Endothelial cell (in vitro differentiated cells): Measurements from ENCODE around the gene ARPC2. TPM values are rescaled to one million over a fixed set of nuclear protein-coding genes. Genes with fewer than 3 reads are reported as not detected.

Experiments used
- DNase-seq: peaks from one replicate; pipeline ENCODE4 v3.0.0; 2021; ENCODE audit warnings: low spot score
- H3K27ac Mint-ChIP-seq: one replicate; pipeline ENCODE4 v1.8.0; 2021; ENCODE audit warnings: mixed read lengths, inconsistent platforms; ENCODE audit not compliant: unreplicated experiment
- H3K27me3 Mint-ChIP-seq: one replicate; pipeline ENCODE4 v1.8.0; 2021; ENCODE audit warnings: mild to moderate bottlenecking, moderate library complexity, mixed read lengths, inconsistent platforms; ENCODE audit not compliant: unreplicated experiment
- H3K36me3 Mint-ChIP-seq: one replicate; pipeline ENCODE4 v1.8.0; 2021; ENCODE audit warnings: mild to moderate bottlenecking, low read depth, mixed read lengths, inconsistent platforms; ENCODE audit not compliant: unreplicated experiment
- H3K4me1 Mint-ChIP-seq: one replicate; pipeline ENCODE4 v1.8.0; 2021; ENCODE audit warnings: mild to moderate bottlenecking, mixed read lengths, inconsistent platforms; ENCODE audit not compliant: unreplicated experiment
- H3K4me3 Mint-ChIP-seq: one replicate; pipeline ENCODE4 v1.8.0; 2021; ENCODE audit warnings: mild to moderate bottlenecking, mixed read lengths, inconsistent platforms; ENCODE audit not compliant: unreplicated experiment
- H3K9me3 Mint-ChIP-seq: one replicate; pipeline ENCODE4 v1.8.0; 2021; ENCODE audit warnings: mixed read lengths, inconsistent platforms; ENCODE audit not compliant: unreplicated experiment
- CTCF ChIP-seq: fragments of 200-600 bp; sonication (generic); IDR thresholded peaks from one replicate; pipeline ENCODE4 v1.5.0; 2021; ENCODE audit warnings: antibody characterized with exemption; ENCODE audit not compliant: unreplicated experiment
- total RNA-seq: library from RNA; stranded (reverse); fragmentation: NEBNext Ultra II Directional; extraction: Animal tissue kit (Norgen Biotek cat#: 25700); gene quantifications from one replicate; pipeline ENCODE4 v1.2.1, GENCODE V29; 2021; ENCODE audit not compliant: unreplicated experiment

Gene ARPC2
- total RNA-seq, 1 donor from 2014 or later, result 468 TPM

GRCh38 chr2:218291318-218292047, 74.5 kb downstream of the ARPC2 start:
- DNase-seq, result no peak
- peaks cover 8% of the 10 kb centered on the region for H3K27me3 Mint-ChIP-seq
- peak overlapping the region; percentile 87 for H3K4me3 Mint-ChIP-seq
- H3K4me1 Mint-ChIP-seq, result peaks cover 49% of the 10 kb centered on the region
- peaks cover 10% of the 10 kb centered on the region for H3K36me3 Mint-ChIP-seq
- H3K27ac Mint-ChIP-seq, result no peak overlapping the region
- H3K9me3 Mint-ChIP-seq, result no peaks in the 10 kb centered on the region
- no peak for TF ChIP-seq CTCF

- Mint-ChIP-seq H3K4me1 (peaks cover 40% of the 10 kb centered on the region), H3K27ac (no peak within 1 kb of the TSS)
- DNase-seq, result peak; percentile 87
Observed at GRCh38 chr2:218292048-218293014, 75.3 kb downstream of the ARPC2 start, which contains the start of gene TMBIM1. Gene TMBIM1, minus strand, starts transcription at chr2:218292503. Its CDS starts 10,362 bp downstream, at chr2:218282141.

GRCh38 chr2:218293715-218294429, 76.9 kb downstream of the ARPC2 start:
- H3K4me3 Mint-ChIP-seq, result no peak overlapping the region
- no peak for TF ChIP-seq CTCF
- no peak overlapping the region for H3K27ac Mint-ChIP-seq
- no peaks in the 10 kb centered on the region for H3K9me3 Mint-ChIP-seq
- H3K36me3 Mint-ChIP-seq, result peaks cover 10% of the 10 kb centered on the region
- peaks cover 33% of the 10 kb centered on the region for H3K4me1 Mint-ChIP-seq
- DNase-seq, result no peak
- H3K27me3 Mint-ChIP-seq, result peaks cover 6% of the 10 kb centered on the region

More at GRCh38 chr2:218292048-218293014, 75.3 kb downstream of the ARPC2 start, which contains the start of gene TMBIM1:
- peak; percentile 96 for TF ChIP-seq CTCF
- Mint-ChIP-seq H3K9me3 (no peaks in the 10 kb centered on the region), H3K27me3 (peaks cover 4% of the 10 kb centered on the region), H3K4me3 (peak within 1 kb of the TSS; percentile 87), H3K36me3 (peaks cover 10% of the 10 kb centered on the region)

GRCh38 chr2:218294430-218295022, 77.5 kb downstream of the ARPC2 start:
- Mint-ChIP-seq H3K36me3 (peaks cover 10% of the 10 kb centered on the region), H3K27me3 (peaks cover 6% of the 10 kb centered on the region), H3K9me3 (no peaks in the 10 kb centered on the region), H3K4me3 (no peak overlapping the region), H3K27ac (no peak overlapping the region), H3K4me1 (peaks cover 29% of the 10 kb centered on the region)
- TF ChIP-seq CTCF, result no peak
- no peak for DNase-seq
